ENCODE data around the gene JAK3. TPM values are rescaled to one million over a fixed set of nuclear protein-coding genes. Genes with fewer than 3 reads are reported as not detected.

JAK3 gene
- total and polyA plus RNA-seq, 2 of the 8 experiments (the other 6 are each of a cell fraction or from before 2014, with no cell fraction given) = 4.0 to 4.7 TPM

- H3K18ac ChIP-seq (ENCODE audit: extremely low read depth, low read length) = no peak overlapping the region; the same call in none of the 2 replicates
- 0 out of 2 replicates have a peak overlapping the region, but pooled peaks have one; percentile 60 for H2BK12ac ChIP-seq (ENCODE audit: low read depth, low read length)
- H3K23ac ChIP-seq (ENCODE audit: insufficient read length) = no peak overlapping the region
- H3K4ac ChIP-seq (replicated peaks; ENCODE audit: insufficient read length, low read depth, low read length) = no peak overlapping the region
- POLR2A ChIA-PET (ENCODE audit: partially characterized antibody) = interaction anchor here (0.6 to 12.5 kb wide), 4 partner anchors 10 to 29 kb away, joined by 3 to 133 read pairs (median 16); partner anchors contain the start of gene RPL18A
- no peak overlapping the region for H3K56ac ChIP-seq (replicated peaks; ENCODE audit: insufficient read length, low read depth, low read length)
- H3K27me3 ChIP-seq (replicated peaks in 1 of 4; ENCODE audit: control insufficient read depth in 3 of 4, extremely low read depth in 1 of 4, insufficient read depth in 3 of 4, low read length in 3 of 4) = peaks cover 0 to 9% (median 2%) of the 10 kb centered on the region in 4 experiments; a peak in 3 of 7 replicates
- no peak overlapping the region for H2BK20ac ChIP-seq (ENCODE audit: low read length)
- FAIRE-seq (no peak), DNase-seq (ENCODE audit: low read depth in 1 of 2, low spot score in 2 of 2) (no peak)
- no peak overlapping the region for H4K91ac ChIP-seq (replicated peaks; ENCODE audit: insufficient read length, low read length)
- H2BK5ac ChIP-seq (ENCODE audit: low read depth, low read length) = no peak overlapping the region
- H3K14ac ChIP-seq (ENCODE audit: insufficient read length) = no peak overlapping the region
- H3K9me3 ChIP-seq (ENCODE audit: insufficient read depth in 2 of 2, low read depth in 1 of 2, low read length in 1 of 2) = no peaks in the 10 kb centered on the region
- H4K8ac ChIP-seq (ENCODE audit: extremely low read depth, insufficient read depth, low read length) = peak overlapping the region; percentile 59
- peaks cover 0 to 14% (median 3%) of the 10 kb centered on the region in 4 experiments; a peak in 5 of 7 replicates for H3K4me1 ChIP-seq (replicated peaks in 1 of 4; ENCODE audit: control insufficient read depth in 3 of 4, insufficient read depth in 4 of 4, low read length in 3 of 4)
- CTCF ChIA-PET (ENCODE audit: partially characterized antibody) = interaction anchor here (0.9 to 1.0 kb wide), 2 partner anchors 12 to 57 kb away, joined by 3 to 4 read pairs; no protein-coding TSS in a partner anchor
- WGBS, 2 experiments (ENCODE audit: extremely low coverage in 1 of 2, insufficient coverage in 1 of 2, insufficient read length in 1 of 2, insufficient replicate concordance in 2 of 2, low coverage in 1 of 2, low lambda C conversion rate in 2 of 2, missing lambda C conversion rate in 1 of 2) = 5% methylated on average over 30 of the region's 30 CpGs; no CpG with 5 or more reads in 1 of the 2 experiments
- H2AFZ ChIP-seq (ENCODE audit: low read length) = peak overlapping the region; percentile 54; the same call in 1 of the 2 replicates
- peak overlapping the region; percentile 35 to 72 (median 62) for H3K4me3 ChIP-seq (ENCODE audit: extremely low read depth in 1 of 4, insufficient read depth in 2 of 4, low read depth in 3 of 4, low read length in 4 of 4)
- no peak overlapping the region for H3K9ac ChIP-seq (replicated peaks in 1 of 4; ENCODE audit: extremely low read depth in 1 of 4, low read depth in 3 of 4, low read length in 3 of 4)
- H4K20me1 ChIP-seq (replicated peaks in 1 of 2; ENCODE audit: control insufficient read depth in 1 of 2, insufficient read depth in 2 of 2, low read length in 2 of 2) = peaks cover 0 to 5% of the 10 kb centered on the region in 2 experiments
- H3K36me3 ChIP-seq (ENCODE audit: control insufficient read depth in 2 of 4, insufficient read depth in 4 of 4, low read length in 3 of 4) = no peaks in the 10 kb centered on the region
- peaks cover 12% of the 10 kb centered on the region for H3K23me2 ChIP-seq (ENCODE audit: low read depth, low read length)
- H2AK5ac ChIP-seq (ENCODE audit: low read depth, low read length) = no peak overlapping the region
- H2BK15ac ChIP-seq (ENCODE audit: low read length) = no peak overlapping the region
- H3K27ac ChIP-seq (ENCODE audit: low read depth, low read length) = no peak overlapping the region
- peak overlapping the region; percentile 66 to 92 for H3K4me2 ChIP-seq (ENCODE audit: insufficient read depth in 1 of 2, low read depth in 2 of 2, low read length in 2 of 2)
- H3K79me1 ChIP-seq (ENCODE audit: low read depth, low read length) = no peaks in the 10 kb centered on the region
- no peaks in the 10 kb centered on the region for H3K79me2 ChIP-seq (ENCODE audit: control insufficient read depth in 1 of 2, insufficient read depth in 2 of 2, low read length in 2 of 2)
- no peak overlapping the region for H2BK120ac ChIP-seq (replicated peaks; ENCODE audit: low read depth, low read length)
- no peak overlapping the region for H4K5ac ChIP-seq (ENCODE audit: insufficient read length, low read depth, low read length)
- 0 out of 2 replicates have a peak, but pooled peaks have one; percentile 12 for TF ChIP-seq TAF1 (IDR thresholded peaks at IDR 0.05; ENCODE audit: low read depth, low read length)
- TF ChIP-seq CREB1 (IDR thresholded peaks at IDR 0.05) = 0 out of 2 replicates have a peak, but pooled peaks have one; percentile 5
- no peak for TF ChIP-seq RXRA (IDR thresholded peaks at IDR 0.05; ENCODE audit: insufficient read depth, low read depth, low read length)
- TF ChIP-seq CHD1 (IDR thresholded peaks at IDR 0.05; ENCODE audit: low read depth, low read length) = no peak
- no peak for TF ChIP-seq TBP (IDR thresholded peaks at IDR 0.05; ENCODE audit: low read depth, low read length)
- TF ChIP-seq SUZ12 (IDR thresholded peaks at IDR 0.05; ENCODE audit: low read length) = no peak
- no peak for TF ChIP-seq CBX8 (IDR thresholded peaks at IDR 0.05; ENCODE audit: borderline replicate concordance, low read depth, low read length)
- TF ChIP-seq TAF7 (optimal IDR thresholded peaks at IDR 0.05; ENCODE audit: borderline replicate concordance, low read depth, low read length) = no peak
- TF ChIP-seq SAP30 (IDR thresholded peaks at IDR 0.05; ENCODE audit: insufficient read depth, insufficient replicate concordance, low read length) = no peak
- no peak for TF ChIP-seq CEBPB (IDR thresholded peaks at IDR 0.05; ENCODE audit: low read depth, low read length)
- TF ChIP-seq KDM5A (IDR thresholded peaks at IDR 0.05; ENCODE audit: low read length) = no peak
- TF ChIP-seq JUND (IDR thresholded peaks at IDR 0.05; ENCODE audit: low read length) = no peak
- no peak for TF ChIP-seq PHF8 (conservative IDR thresholded peaks at IDR 0.05; ENCODE audit: low read depth, low read length)
- TF ChIP-seq SIN3A (conservative IDR thresholded peaks at IDR 0.05 in 1 of 2, IDR thresholded peaks at IDR 0.05 in 1 of 2; ENCODE audit: low read depth in 1 of 2, low read length in 2 of 2) = peak in 1 of 2 experiments; percentile 47; a peak in 1 of 4 replicates
These were observed 6.4 kb downstream of the JAK3 start for GRCh38 chr19:17841371-17841809.

Data from H1 (cell line).